Right kidney (tissue), 9 donors: Measurements from ENCODE around the gene USP4.
"Not testable (repeated sequence)": the region's sequence is repeated elsewhere in the genome, so short reads cannot be mapped to it uniquely, and the experiment has no call there.

Experiments
- DNase-seq: peaks from one replicate; pipeline ENCODE4 v3.0.0-alpha.2; 2016
- long read RNA-seq, 8 donors: transcript quantifications; one replicate each; lab custom pipeline, GENCODE V29; 2026

Gene USP4, protein sequence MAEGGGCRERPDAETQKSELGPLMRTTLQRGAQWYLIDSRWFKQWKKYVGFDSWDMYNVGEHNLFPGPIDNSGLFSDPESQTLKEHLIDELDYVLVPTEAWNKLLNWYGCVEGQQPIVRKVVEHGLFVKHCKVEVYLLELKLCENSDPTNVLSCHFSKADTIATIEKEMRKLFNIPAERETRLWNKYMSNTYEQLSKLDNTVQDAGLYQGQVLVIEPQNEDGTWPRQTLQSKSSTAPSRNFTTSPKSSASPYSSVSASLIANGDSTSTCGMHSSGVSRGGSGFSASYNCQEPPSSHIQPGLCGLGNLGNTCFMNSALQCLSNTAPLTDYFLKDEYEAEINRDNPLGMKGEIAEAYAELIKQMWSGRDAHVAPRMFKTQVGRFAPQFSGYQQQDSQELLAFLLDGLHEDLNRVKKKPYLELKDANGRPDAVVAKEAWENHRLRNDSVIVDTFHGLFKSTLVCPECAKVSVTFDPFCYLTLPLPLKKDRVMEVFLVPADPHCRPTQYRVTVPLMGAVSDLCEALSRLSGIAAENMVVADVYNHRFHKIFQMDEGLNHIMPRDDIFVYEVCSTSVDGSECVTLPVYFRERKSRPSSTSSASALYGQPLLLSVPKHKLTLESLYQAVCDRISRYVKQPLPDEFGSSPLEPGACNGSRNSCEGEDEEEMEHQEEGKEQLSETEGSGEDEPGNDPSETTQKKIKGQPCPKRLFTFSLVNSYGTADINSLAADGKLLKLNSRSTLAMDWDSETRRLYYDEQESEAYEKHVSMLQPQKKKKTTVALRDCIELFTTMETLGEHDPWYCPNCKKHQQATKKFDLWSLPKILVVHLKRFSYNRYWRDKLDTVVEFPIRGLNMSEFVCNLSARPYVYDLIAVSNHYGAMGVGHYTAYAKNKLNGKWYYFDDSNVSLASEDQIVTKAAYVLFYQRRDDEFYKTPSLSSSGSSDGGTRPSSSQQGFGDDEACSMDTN
- long read RNA-seq, donor 1, partial matches to known transcripts, result 5 of 11 reads
- long read RNA-seq, donor 1, other reads (novel, unspliced or antisense), result 0 of 11 reads
- long read RNA-seq, donor 2, partial matches to known transcripts, result 7 of 9 reads
- long read RNA-seq, donor 2, other reads (novel, unspliced or antisense), result 0 of 9 reads
- long read RNA-seq, donor 3, partial matches to known transcripts, result 0 of 1 reads
- long read RNA-seq, donor 3, other reads (novel, unspliced or antisense), result 0 of 1 reads
- long read RNA-seq, donor 4, partial matches to known transcripts, result 5 of 10 reads
- long read RNA-seq, donor 4, other reads (novel, unspliced or antisense), result 0 of 10 reads
- long read RNA-seq, donor 5, partial matches to known transcripts, result 0 of 10 reads
- long read RNA-seq, donor 5, other reads (novel, unspliced or antisense), result 0 of 10 reads
- long read RNA-seq, donor 6, partial matches to known transcripts, result 0 of 3 reads
- long read RNA-seq, donor 6, other reads (novel, unspliced or antisense), result 0 of 3 reads
- long read RNA-seq, donor 7, transcript USP4-201 (22 exons, 3,126 nt), result major isoform, 6 of 8 reads
- long read RNA-seq, donor 7, partial matches to known transcripts, result 0 of 8 reads
- long read RNA-seq, donor 7, other reads (novel, unspliced or antisense), result 0 of 8 reads
- long read RNA-seq, donor 8, transcript USP4-201 (22 exons, 3,126 nt), result major isoform, 6 of 15 reads
- long read RNA-seq, donor 8, partial matches to known transcripts, result 5 of 15 reads
- long read RNA-seq, donor 8, other reads (novel, unspliced or antisense), result 0 of 15 reads

DNA sequence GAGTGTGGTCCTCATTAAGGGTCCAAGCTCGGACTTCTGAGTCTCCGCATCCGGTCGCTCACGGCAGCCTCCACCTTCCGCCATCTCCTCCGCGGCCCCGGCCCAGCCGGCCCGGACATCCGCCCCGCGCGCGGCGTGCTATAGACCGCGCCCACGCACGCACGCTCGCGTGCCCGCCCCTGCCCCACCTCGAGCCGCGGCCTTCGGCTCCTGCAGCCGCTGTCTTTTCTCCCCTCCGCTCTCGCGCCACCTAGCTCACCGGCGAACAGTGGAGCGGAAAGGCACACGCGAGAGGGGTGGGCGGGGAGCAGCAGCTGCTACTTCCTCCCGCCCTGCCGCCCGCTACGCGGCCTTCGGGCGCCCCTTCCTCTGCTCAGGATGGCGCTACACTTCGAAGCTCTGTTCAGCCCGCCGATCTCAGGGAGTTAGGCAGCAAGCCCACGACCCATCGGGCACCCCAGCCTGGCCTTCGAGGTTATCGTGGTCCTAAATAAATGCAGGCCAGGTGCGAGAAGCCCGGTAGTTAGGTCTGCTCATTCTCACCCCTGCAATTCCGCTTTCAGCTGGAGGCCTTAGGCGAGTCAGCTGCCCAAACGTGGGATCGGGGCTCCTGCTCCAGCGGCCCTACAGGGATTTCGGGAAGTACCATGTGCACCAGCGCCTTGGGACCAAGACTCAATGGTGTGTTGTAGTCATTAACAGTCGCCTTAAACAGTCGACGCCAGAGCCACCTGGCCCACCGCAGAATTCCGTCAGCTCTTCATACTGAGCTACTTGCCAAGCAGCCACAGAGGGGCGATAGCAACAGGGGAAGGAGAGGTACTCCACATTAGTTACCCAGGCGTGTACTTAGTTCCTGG lies at the start of gene USP4:
USP4 (minus strand) TSS at position 113 of the 860 bp plus-strand sequence; CDS start at position 84, 29 bp downstream.
- peak; percentile 95 for DNase-seq

GRCh38 chr3:49389297-49389696 lies 49.4 kb upstream of the USP4 start:
- no peak for DNase-seq

GRCh38 chr3:49388289-49388820 lies 48.5 kb upstream of the USP4 start:
- DNase-seq, result no peak

DNA sequence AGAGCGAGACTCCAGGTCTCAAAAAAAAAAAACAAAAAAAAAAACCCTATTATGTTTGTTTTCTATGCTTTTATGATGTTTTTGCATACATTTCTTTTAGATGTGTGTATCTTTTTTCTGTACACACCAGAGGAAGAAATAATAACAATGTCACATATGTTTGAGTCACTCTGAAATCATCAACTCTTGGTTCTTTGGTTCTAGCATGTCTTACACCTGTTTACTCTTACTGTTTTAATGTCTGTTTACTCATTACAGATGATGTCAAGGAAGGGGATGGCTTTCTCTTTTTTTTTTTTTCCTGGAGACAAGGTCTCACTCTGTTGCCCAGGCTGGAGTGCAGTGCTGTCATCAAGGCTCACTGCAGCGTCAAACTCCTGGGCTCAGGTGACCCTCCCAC lies 47.9 kb upstream of the USP4 start:
- no peak for DNase-seq

DNA sequence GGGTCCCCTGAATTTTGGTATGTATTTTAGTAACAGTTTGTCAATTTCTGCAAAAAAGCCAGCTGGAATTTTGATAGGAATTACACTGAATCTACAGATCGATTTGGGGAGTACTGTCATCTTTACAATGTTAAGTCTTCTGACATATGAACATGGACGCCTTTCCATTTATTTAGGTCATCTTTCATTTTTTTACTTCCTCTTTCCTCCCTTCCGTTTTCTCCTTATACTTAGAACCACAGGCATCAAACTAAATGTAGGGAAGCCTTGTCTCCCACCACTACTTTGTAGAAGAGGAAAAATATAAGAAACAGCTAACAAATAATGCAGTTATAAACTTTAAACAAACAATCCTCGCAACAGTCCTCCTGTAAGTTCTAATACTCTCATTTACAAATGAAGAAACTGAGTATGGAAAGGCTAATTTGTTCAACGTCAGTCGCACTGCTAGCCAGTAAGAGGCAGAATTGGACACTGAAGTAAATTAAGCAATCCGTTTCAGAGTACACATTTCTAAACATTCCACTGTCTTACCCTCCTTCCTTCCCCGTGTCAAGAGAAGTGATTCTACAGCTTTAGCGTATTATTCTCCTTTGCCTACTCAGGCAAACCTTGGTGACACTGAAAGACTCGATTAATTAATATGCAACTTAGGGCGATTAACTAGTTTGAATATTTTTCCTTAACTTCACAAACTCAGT lies 46.4 kb upstream of the USP4 start:
- DNase-seq, result no peak

GRCh38 chr3:49385617-49386016 lies 45.8 kb upstream of the USP4 start:
- DNase-seq, result no peak

GRCh38 chr3:49383387-49383786 lies 43.5 kb upstream of the USP4 start:
- no peak for DNase-seq

- no peak for DNase-seq
Measured at GRCh38 chr3:49378249-49378895, 38.5 kb upstream of the USP4 start.

DNA sequence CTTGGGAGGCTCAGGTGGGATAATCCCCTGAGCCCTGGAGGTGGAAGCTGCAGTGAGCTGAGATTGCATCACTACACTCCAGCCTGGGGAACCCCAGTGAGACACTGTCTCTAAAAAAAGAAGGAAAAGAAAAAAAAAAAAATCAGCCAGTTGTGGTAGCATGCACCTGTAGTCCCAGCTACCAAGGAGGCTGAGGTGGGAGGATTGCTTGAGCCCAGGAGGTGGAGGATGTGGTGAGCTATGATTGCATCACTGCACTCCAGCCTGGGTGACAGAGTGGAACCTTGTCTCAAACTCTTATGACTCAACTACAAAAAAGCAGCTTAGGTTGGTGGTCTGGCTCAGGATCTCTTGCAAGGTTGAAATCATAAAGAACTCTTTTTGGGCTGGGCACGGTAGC lies 37.6 kb upstream of the USP4 start:
- no peak for DNase-seq

- no peak for DNase-seq
Measured at GRCh38 chr3:49371946-49372345, 32.1 kb upstream of the USP4 start.

DNA sequence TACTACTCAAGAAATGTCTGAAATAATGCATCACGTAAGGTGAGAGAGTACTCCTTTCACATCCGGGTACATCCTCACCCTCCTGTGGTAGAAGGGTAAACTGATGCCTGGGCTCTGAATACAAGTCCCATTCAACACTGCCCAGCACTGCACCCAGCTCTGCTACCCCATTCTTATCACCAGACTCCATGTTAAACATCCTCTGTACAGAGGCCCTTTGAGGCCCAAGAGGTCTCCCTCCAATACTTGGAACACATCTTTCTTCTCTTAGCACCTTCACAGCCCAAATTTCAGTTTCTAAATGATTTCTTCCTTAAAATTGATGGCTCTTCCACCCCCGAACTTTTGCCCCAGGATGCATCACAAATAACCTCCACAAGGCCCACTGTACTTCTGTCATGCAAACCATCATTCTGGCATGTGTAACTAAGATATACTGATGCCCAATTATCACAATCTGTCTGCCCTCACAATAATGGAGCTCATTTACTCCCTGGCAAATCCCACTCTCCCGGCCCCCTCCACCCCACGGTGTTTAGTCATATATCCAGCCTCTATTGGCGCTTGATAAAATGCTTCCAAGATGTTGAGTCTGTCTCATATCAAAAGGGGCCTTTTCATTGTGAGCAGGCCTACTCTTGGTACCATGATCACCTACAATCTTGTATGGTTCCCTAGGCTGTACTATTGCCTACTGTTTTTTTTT lies 30.9 kb upstream of the USP4 start:
- DNase-seq, result no peak

DNA sequence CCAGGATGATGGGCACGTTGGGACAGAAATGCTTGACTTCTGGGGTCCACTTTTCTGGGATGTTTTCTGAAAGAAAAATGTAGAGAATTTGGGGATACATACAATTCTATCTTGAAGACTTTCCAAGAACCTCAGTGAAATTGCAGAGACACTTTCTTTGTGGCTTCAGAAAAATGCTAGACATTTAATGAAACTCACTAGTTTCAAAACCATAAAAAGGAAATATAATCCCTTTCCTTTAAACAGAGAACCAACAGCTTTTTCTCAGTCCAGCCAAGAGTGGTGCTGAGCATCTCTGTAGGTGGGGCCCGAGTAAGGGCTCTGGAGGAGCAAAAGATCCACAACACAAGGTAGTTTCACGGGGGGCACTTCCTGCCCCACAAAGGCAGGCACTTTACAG lies 22.7 kb upstream of the USP4 start:
- DNase-seq, result no peak

DNA sequence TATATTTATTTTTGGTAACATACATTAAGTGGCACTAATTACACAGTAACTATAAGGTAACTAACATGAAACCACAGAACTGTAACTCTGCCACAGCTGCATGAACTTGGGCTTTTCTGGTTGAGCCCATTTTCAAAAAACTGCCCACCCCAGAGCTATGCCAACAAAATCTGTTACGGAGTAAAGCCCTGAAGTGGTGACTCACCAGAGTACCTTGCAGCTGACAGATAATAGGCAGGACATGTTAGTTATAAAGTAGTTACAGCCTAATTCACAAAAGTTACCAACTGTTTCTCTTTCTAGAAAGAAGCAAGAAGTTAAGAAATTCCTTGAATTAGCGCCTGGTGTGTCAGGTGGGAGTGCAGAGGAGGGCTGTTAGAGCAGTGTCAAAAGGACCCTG lies 19.8 kb upstream of the USP4 start:
- no peak for DNase-seq

DNA sequence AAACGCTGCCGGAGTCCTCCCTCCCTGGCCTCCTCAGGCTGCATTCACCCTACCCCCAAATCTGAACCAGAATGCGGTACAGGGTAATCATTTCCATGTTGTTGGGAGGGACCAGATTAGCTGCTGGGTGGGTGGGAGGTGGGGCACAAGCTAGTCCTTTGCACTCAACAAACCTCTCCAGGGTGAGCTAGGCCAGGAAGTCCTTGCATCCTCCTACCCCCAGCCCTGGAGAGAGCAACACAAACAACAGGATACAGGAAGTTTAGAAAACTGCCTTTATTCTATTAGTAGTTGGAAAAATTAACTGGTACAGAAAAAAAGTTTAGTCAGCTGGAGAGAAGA lies 19.0 kb upstream of the USP4 start:
- DNase-seq, result no peak

DNA sequence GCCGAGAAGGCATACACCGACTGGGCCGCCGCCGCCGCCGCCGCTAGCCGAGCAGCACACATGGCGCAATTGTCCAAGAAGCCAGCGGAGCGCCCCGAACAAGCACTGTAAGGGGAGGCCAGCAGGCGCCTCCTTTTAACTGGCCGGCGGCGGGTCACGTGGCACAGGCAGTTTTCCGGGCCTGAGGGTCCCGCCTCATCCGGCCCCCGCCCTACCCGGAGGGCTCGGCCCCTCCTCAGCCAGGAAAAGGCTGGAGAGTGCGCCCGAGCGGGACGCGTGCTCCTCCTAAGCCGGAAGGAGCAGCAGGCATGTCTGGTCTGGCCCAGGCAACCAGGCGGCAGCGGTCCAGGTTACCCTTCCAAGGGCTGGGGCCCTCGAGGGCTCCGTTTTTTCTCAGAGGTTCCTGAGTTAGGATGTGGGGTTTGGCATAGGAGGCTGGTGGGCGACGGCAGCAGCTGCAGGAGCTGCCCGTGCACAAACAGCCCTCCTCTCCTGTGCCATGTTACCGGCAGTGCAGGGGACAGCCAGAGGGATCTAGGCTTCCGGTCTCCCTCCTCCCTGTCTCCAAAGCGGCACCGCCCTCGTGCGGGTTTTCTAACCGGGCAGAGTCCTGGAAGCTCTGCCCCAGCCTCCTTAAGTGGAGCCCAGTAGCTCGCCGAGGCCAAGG lies 18.5 kb upstream of the USP4 start, which contains the start of gene GPX1:
GPX1 (minus strand) TSS at position 137 of the 667 bp plus-strand sequence; CDS start at position 62, 75 bp downstream.
- DNase-seq, result peak; percentile 88

- DNase-seq, result peak; percentile 53
Measured at GRCh38 chr3:49357443-49358216, 17.8 kb upstream of the USP4 start.

DNA sequence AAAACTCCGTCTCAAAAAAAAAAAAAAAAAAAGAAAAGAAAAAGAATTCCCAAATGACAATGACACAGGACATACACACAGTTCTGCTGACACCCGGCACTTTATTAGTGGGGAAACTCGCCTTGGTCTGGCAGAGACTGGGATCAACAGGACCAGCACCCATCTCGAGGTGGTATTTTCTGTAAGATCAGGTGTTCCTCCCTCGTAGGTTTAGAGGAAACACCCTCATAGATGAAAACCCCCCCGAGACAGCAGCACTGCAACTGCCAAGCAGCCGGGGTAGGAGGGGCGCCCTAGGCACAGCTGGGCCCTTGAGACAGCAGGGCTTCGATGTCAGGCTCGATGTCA lies 17.2 kb upstream of the USP4 start:
- DNase-seq, result not testable (repeated sequence)
